Measurements from ENCODE around the gene STAMBP.
A peak's percentile ranks its signal among the peaks of the same experiment; 100 is the strongest.

The STAMBP gene

GRCh38 chr2:73906847-73907505, 78.2 kb downstream of the STAMBP start:
- DNase-seq (ENCODE audit: low spot score) = no peak

- DNase-seq (ENCODE audit: low spot score) = peak; percentile 59
Measured at GRCh38 chr2:73907840-73908452, 79.2 kb downstream of the STAMBP start.

GRCh38 chr2:73908689-73909652, 80.2 kb downstream of the STAMBP start:
- no peak for DNase-seq (ENCODE audit: low spot score)

GRCh38 chr2:73910873-73911547, 82.2 kb downstream of the STAMBP start:
- no peak for DNase-seq (ENCODE audit: low spot score)

GRCh38 chr2:73911548-73912208, 82.9 kb downstream of the STAMBP start:
- no peak for DNase-seq (ENCODE audit: low spot score)

- no peak for DNase-seq (ENCODE audit: low spot score)
Measured at GRCh38 chr2:73913414-73914054, 84.8 kb downstream of the STAMBP start.

GRCh38 chr2:73914667-73915066, 85.9 kb downstream of the STAMBP start:
- DNase-seq (ENCODE audit: low spot score) = no peak

- no peak for DNase-seq (ENCODE audit: low spot score)
Measured at GRCh38 chr2:73915437-73915993, 86.8 kb downstream of the STAMBP start.

- no peak for DNase-seq (ENCODE audit: low spot score)
Measured at GRCh38 chr2:73916666-73917065, 87.9 kb downstream of the STAMBP start.

- no peak for DNase-seq (ENCODE audit: low spot score)
Measured at GRCh38 chr2:73917296-73917695, 88.5 kb downstream of the STAMBP start.

GRCh38 chr2:73917696-73918207, 89.0 kb downstream of the STAMBP start:
- DNase-seq (ENCODE audit: low spot score) = no peak

- no peak for DNase-seq (ENCODE audit: low spot score)
Measured at GRCh38 chr2:73918856-73919255, 90.1 kb downstream of the STAMBP start.

GRCh38 chr2:73919596-73920228, 91.0 kb downstream of the STAMBP start:
- DNase-seq (ENCODE audit: low spot score) = no peak

- DNase-seq (ENCODE audit: low spot score) = no peak
Measured at GRCh38 chr2:73920577-73921545, 92.1 kb downstream of the STAMBP start.

GRCh38 chr2:73921581-73921980, 92.8 kb downstream of the STAMBP start:
- no peak for DNase-seq (ENCODE audit: low spot score)

GRCh38 chr2:73922681-73923080, 93.9 kb downstream of the STAMBP start:
- DNase-seq (ENCODE audit: low spot score) = no peak

Data from CD4-positive, alpha-beta T cell treated with Interleukin-15 for 4 hours (primary cell).